ENCODE data around the gene FAM209B.
"Not testable (repeated sequence)": the region's sequence is repeated elsewhere in the genome, so short reads cannot be mapped to it uniquely, and the experiment has no call there.

Gene FAM209B

GRCh38 chr20:56518126-56518525 lies 14.9 kb upstream of the FAM209B start:
- Mint-ChIP-seq H3K9me3 (peaks cover 8% of the 10 kb centered on the region), H3K27ac (ENCODE audit: low read depth) (no peak overlapping the region), H3K4me3 (no peak overlapping the region), H3K4me1 (peaks cover 2% of the 10 kb centered on the region), H3K27me3 (no peaks in the 10 kb centered on the region), H3K36me3 (ENCODE audit: insufficient read depth) (peaks cover 46% of the 10 kb centered on the region)
- no peak for DNase-seq (ENCODE audit: low spot score in 2 of 2)
- no peak for ATAC-seq (replicated peaks; ENCODE audit: extremely low read depth, poor library complexity, severe bottlenecking)

GRCh38 chr20:56518721-56519398 lies 14.2 kb upstream of the FAM209B start:
- H3K27ac Mint-ChIP-seq (ENCODE audit: low read depth): no peak overlapping the region
- no peak overlapping the region for H3K4me3 Mint-ChIP-seq
- H3K4me1 Mint-ChIP-seq: peaks cover 6% of the 10 kb centered on the region
- peaks cover 8% of the 10 kb centered on the region for H3K9me3 Mint-ChIP-seq
- DNase-seq (ENCODE audit: low spot score in 2 of 2) (no peak), ATAC-seq (replicated peaks; ENCODE audit: extremely low read depth, poor library complexity, severe bottlenecking) (no peak)
- H3K27me3 Mint-ChIP-seq: no peaks in the 10 kb centered on the region
- peaks cover 43% of the 10 kb centered on the region for H3K36me3 Mint-ChIP-seq (ENCODE audit: insufficient read depth)

GRCh38 chr20:56519551-56519950 lies 13.5 kb upstream of the FAM209B start:
- Mint-ChIP-seq H3K9me3 (peaks cover 8% of the 10 kb centered on the region), H3K27me3 (no peaks in the 10 kb centered on the region), H3K36me3 (ENCODE audit: insufficient read depth) (peaks cover 40% of the 10 kb centered on the region), H3K27ac (ENCODE audit: low read depth) (no peak overlapping the region), H3K4me1 (peaks cover 6% of the 10 kb centered on the region), H3K4me3 (no peak overlapping the region)
- DNase-seq (ENCODE audit: low spot score in 2 of 2) (no peak), ATAC-seq (replicated peaks; ENCODE audit: extremely low read depth, poor library complexity, severe bottlenecking) (no peak)

- Mint-ChIP-seq H3K9me3 (peaks cover 8% of the 10 kb centered on the region), H3K4me3 (no peak overlapping the region), H3K27me3 (no peaks in the 10 kb centered on the region), H3K4me1 (peaks cover 6% of the 10 kb centered on the region), H3K27ac (ENCODE audit: low read depth) (no peak overlapping the region), H3K36me3 (ENCODE audit: insufficient read depth) (peaks cover 40% of the 10 kb centered on the region)
- ATAC-seq (replicated peaks; ENCODE audit: extremely low read depth, poor library complexity, severe bottlenecking): no peak
- no peak for DNase-seq (ENCODE audit: low spot score in 2 of 2)
These were observed 12.9 kb upstream of the FAM209B start for GRCh38 chr20:56520180-56520579.

GRCh38 chr20:56520746-56521354 lies 12.2 kb upstream of the FAM209B start:
- not testable (repeated sequence) for H3K27ac Mint-ChIP-seq (ENCODE audit: low read depth); H3K4me1 Mint-ChIP-seq; DNase-seq (ENCODE audit: low spot score in 2 of 2); H3K9me3 Mint-ChIP-seq; H3K4me3 Mint-ChIP-seq; ATAC-seq (replicated peaks; ENCODE audit: extremely low read depth, poor library complexity, severe bottlenecking); H3K27me3 Mint-ChIP-seq
- H3K36me3 Mint-ChIP-seq (ENCODE audit: insufficient read depth): peaks cover 37% of the 10 kb centered on the region

- Mint-ChIP-seq H3K4me1 (peaks cover 6% of the 10 kb centered on the region), H3K9me3 (peaks cover 8% of the 10 kb centered on the region)
These were observed 10.7 kb upstream of the FAM209B start for GRCh38 chr20:56522311-56522710.

GRCh38 chr20:56524444-56524843 lies 8.6 kb upstream of the FAM209B start, which contains the start of gene FAM209A:
Gene FAM209A, plus strand, starts transcription at chr20:56524744. Its CDS starts 65 bp downstream, at chr20:56524809.
- DNase-seq (ENCODE audit: low spot score in 2 of 2); H3K36me3 Mint-ChIP-seq (ENCODE audit: insufficient read depth); ATAC-seq (replicated peaks; ENCODE audit: extremely low read depth, poor library complexity, severe bottlenecking); H3K4me3 Mint-ChIP-seq; H3K4me1 Mint-ChIP-seq; H3K27ac Mint-ChIP-seq (ENCODE audit: low read depth); H3K9me3 Mint-ChIP-seq; H3K27me3 Mint-ChIP-seq: not testable (repeated sequence)

More at GRCh38 chr20:56522311-56522710, 10.7 kb upstream of the FAM209B start:
- ATAC-seq (replicated peaks; ENCODE audit: extremely low read depth, poor library complexity, severe bottlenecking): no peak
- H3K27me3 Mint-ChIP-seq: no peaks in the 10 kb centered on the region
- no peak overlapping the region for H3K27ac Mint-ChIP-seq (ENCODE audit: low read depth)
- no peak for DNase-seq (ENCODE audit: low spot score in 2 of 2)
- H3K36me3 Mint-ChIP-seq (ENCODE audit: insufficient read depth): peaks cover 26% of the 10 kb centered on the region
- H3K4me3 Mint-ChIP-seq: no peak overlapping the region

GRCh38 chr20:56527521-56527920 lies 5.5 kb upstream of the FAM209B start:
- no peaks in the 10 kb centered on the region for H3K9me3 Mint-ChIP-seq
- peaks cover 6% of the 10 kb centered on the region for H3K4me1 Mint-ChIP-seq
- no peaks in the 10 kb centered on the region for H3K27me3 Mint-ChIP-seq
- DNase-seq (ENCODE audit: low spot score in 2 of 2) (no peak), ATAC-seq (replicated peaks; ENCODE audit: extremely low read depth, poor library complexity, severe bottlenecking) (no peak)
- no peak overlapping the region for H3K27ac Mint-ChIP-seq (ENCODE audit: low read depth)
- peaks cover 1% of the 10 kb centered on the region for H3K36me3 Mint-ChIP-seq (ENCODE audit: insufficient read depth)
- H3K4me3 Mint-ChIP-seq: no peak overlapping the region

GRCh38 chr20:56537997-56538396 lies 5.0 kb downstream of the FAM209B start:
- H3K9me3 Mint-ChIP-seq: no peaks in the 10 kb centered on the region
- H3K27me3 Mint-ChIP-seq: no peaks in the 10 kb centered on the region
- no peaks in the 10 kb centered on the region for H3K36me3 Mint-ChIP-seq (ENCODE audit: insufficient read depth)
- H3K4me1 Mint-ChIP-seq: no peaks in the 10 kb centered on the region
- ATAC-seq (replicated peaks; ENCODE audit: extremely low read depth, poor library complexity, severe bottlenecking) (no peak), DNase-seq (ENCODE audit: low spot score in 2 of 2) (no peak)
- no peak overlapping the region for H3K27ac Mint-ChIP-seq (ENCODE audit: low read depth)
- H3K4me3 Mint-ChIP-seq: no peak overlapping the region

GRCh38 chr20:56540415-56540814 lies 7.4 kb downstream of the FAM209B start:
- H3K27ac Mint-ChIP-seq (ENCODE audit: low read depth): no peak overlapping the region
- H3K9me3 Mint-ChIP-seq: no peaks in the 10 kb centered on the region
- no peaks in the 10 kb centered on the region for H3K27me3 Mint-ChIP-seq
- H3K36me3 Mint-ChIP-seq (ENCODE audit: insufficient read depth): no peaks in the 10 kb centered on the region
- H3K4me3 Mint-ChIP-seq: no peak overlapping the region
- ATAC-seq (replicated peaks; ENCODE audit: extremely low read depth, poor library complexity, severe bottlenecking): no peak
- no peak for DNase-seq (ENCODE audit: low spot score in 2 of 2)
- H3K4me1 Mint-ChIP-seq: no peaks in the 10 kb centered on the region

- H3K27me3 Mint-ChIP-seq: no peaks in the 10 kb centered on the region
- H3K27ac Mint-ChIP-seq (ENCODE audit: low read depth): no peak overlapping the region
- H3K9me3 Mint-ChIP-seq: no peaks in the 10 kb centered on the region
- H3K4me3 Mint-ChIP-seq: no peak overlapping the region
- DNase-seq (ENCODE audit: low spot score in 2 of 2) (no peak), ATAC-seq (replicated peaks; ENCODE audit: extremely low read depth, poor library complexity, severe bottlenecking) (no peak)
- no peaks in the 10 kb centered on the region for H3K36me3 Mint-ChIP-seq (ENCODE audit: insufficient read depth)
- H3K4me1 Mint-ChIP-seq: no peaks in the 10 kb centered on the region
These were observed 9.5 kb downstream of the FAM209B start for GRCh38 chr20:56542489-56543030.

- Mint-ChIP-seq H3K4me3 (no peak overlapping the region), H3K27me3 (no peaks in the 10 kb centered on the region), H3K4me1 (no peaks in the 10 kb centered on the region), H3K9me3 (no peaks in the 10 kb centered on the region), H3K36me3 (ENCODE audit: insufficient read depth) (no peaks in the 10 kb centered on the region), H3K27ac (ENCODE audit: low read depth) (no peak overlapping the region)
- no peak for DNase-seq (ENCODE audit: low spot score in 2 of 2)
- no peak for ATAC-seq (replicated peaks; ENCODE audit: extremely low read depth, poor library complexity, severe bottlenecking)
These were observed 18.5 kb downstream of the FAM209B start for GRCh38 chr20:56551571-56551970.

Data from central memory CD8-positive, alpha-beta T cell (primary cell).